Measurements from ENCODE around the gene ALAS1.

- TF ChIP-seq CTCF (IDR thresholded peaks at IDR 0.05) (no peak), POLR2AphosphoS5 (IDR thresholded peaks at IDR 0.05; ENCODE audit: low read depth, low read length) (no peak), REST (IDR thresholded peaks at IDR 0.05; ENCODE audit: insufficient read depth in 1 of 2, low read depth in 2 of 2, low read length in 1 of 2) (no peak), SIN3A (IDR thresholded peaks at IDR 0.05; ENCODE audit: borderline replicate concordance, insufficient read depth, low read depth, low read length) (no peak)
Observed at GRCh38 chr3:52248816-52249547, 51.0 kb downstream of the ALAS1 start.
